GM21390 (cell line): Measurements from ENCODE around the gene HUNK.

ENCODE experiments used
- ATAC-seq: cut with Tn5 transposase; IDR thresholded peaks from one replicate; pipeline ENCODE4 v1.9.1; 2021; ENCODE audit not compliant: unreplicated experiment

Gene HUNK

DNA sequence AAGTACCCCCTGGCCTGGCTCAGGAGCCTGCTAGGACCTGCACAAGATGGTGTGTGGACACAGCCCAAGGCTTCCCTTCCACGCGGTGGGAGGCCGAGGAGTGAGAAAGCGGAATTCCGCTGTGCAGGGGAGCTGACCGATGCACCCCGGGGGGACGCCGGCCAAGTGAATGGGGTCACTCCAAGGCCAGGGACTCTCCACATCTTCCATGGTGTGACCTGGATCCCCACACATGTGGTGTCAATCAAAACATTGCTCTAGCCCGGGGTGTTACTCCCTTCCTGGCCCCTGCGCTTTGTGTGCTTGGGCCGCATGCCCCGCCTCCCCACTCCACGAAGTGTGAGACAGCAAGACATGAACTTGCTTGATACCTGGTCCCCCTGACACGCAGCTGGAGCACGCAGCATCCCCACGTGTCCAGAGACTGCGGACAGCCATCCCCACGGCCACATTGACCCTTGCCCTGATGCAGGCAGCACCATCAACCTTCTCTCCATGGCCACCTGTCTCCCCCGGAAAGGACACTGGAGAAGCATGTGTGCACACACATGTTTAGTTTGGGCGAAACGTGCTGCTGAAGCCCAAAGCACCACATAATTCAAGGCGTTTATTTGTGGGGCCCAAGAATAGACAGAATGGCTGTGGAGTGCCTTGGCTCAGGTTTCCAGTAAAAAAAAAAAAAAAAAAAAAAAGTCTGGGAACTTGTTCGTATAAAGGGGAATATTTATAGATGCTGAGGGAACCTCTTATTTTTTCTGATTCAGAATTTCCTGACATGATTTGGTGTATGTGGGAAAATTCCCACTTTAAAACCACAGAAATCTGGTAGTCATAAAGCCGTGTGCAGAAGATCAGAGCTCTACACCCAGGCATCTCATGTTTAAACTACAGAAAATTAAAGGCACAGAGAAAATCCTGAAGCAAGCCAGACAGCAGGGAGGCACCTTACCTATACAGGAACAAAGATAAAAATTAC is 171.7 kb downstream of the HUNK start:
- no peak for ATAC-seq

DNA sequence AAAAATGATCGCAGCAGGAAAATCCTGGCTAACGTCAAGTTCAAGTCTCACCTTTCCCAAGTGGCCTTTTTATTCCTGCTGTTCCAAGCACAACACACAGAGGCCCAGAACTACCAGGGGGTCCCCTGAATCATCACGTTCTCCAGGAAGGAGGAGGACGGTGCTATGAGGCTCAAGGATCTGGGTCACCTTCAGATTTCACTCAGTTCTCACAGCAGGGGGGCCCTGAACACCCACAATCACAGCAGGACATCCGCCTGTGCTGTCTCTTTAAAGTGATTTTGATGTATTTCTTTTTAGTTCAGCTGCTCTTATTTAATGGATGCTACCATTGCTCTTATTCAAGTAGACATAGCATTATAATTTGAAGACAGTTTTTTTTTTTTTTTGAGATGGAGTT is 173.4 kb downstream of the HUNK start:
- no peak for ATAC-seq

DNA sequence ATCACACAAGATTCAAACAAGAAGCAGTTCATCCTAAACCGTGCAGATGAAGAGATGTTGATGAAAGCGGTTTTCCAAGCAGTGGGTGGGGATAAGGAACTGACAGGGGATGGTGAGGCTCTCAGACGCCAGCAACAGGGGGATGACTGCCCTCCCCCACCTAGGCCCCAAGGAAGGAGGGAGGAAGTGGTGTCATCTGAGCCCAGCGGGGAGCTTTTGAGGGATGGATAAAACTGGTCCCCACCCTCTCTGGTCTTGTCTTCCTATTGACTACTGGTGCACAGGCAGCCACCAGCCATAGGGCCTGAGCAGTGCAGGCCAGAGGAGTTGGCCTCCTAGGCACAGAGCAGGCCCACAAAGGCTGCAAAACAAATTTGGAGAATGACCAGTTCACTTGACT is 175.5 kb downstream of the HUNK start:
- no peak for ATAC-seq
